DOHH2 (cell line): ENCODE results near the gene PRTN3.

Experiments
- H3F3A ChIP-seq: fragments of 200-600 bp; sonication (generic), shearing (Covaris generic); 2 replicates; pipeline ENCODE4 v1.6.0; 2016; ENCODE audit warnings: antibody characterized with exemption, mild to moderate bottlenecking; ENCODE audit not compliant: control insufficient read depth, insufficient read depth
- H3K27ac ChIP-seq: fragments of 200-600 bp; sonication (generic); 2 replicates; pipeline ENCODE4 v1.5.1; 2014; ENCODE audit warnings: low read depth, mild to moderate bottlenecking, low read length, moderate library complexity
- H3K27me3 ChIP-seq: fragments of 200-600 bp; sonication (generic); 2 replicates; pipeline ENCODE4 v1.6.1; 2014; ENCODE audit warnings: mild to moderate bottlenecking, low read length, mixed read lengths; ENCODE audit not compliant: control insufficient read depth
- H3K36me3 ChIP-seq: fragments of 200-600 bp; sonication (generic); 2 replicates; pipeline ENCODE4 v1.6.1; 2014; ENCODE audit warnings: mild to moderate bottlenecking, low read length, moderate library complexity, mixed read lengths; ENCODE audit not compliant: control insufficient read depth
- H3K4me1 ChIP-seq: fragments of 200-600 bp; sonication (generic); 2 replicates; pipeline ENCODE4 v1.6.1; 2014; ENCODE audit warnings: mild to moderate bottlenecking, low read length, mixed read lengths; ENCODE audit not compliant: control insufficient read depth
- H3K4me2 ChIP-seq: fragments of 200-600 bp; sonication (generic); 2 replicates; pipeline ENCODE4 v1.6.0; 2014; ENCODE audit warnings: mild to moderate bottlenecking, low read length, moderate library complexity
- H3K4me3 ChIP-seq: fragments of 200-600 bp; sonication (generic); 2 replicates; pipeline ENCODE4 v1.5.1; 2014; ENCODE audit warnings: mild to moderate bottlenecking, low read length, mixed read lengths
- H3K79me2 ChIP-seq: fragments of 200-600 bp; sonication (generic); 2 replicates; pipeline ENCODE4 v1.6.1; 2014; ENCODE audit warnings: mild to moderate bottlenecking, low read length, mixed read lengths; ENCODE audit not compliant: control insufficient read depth
- H3K9me2 ChIP-seq: fragments of 200-600 bp; sonication (generic); replicated peaks from 2 replicates; pipeline ENCODE4 v1.6.1; 2014; ENCODE audit warnings: mild to moderate bottlenecking, low read length, mixed read lengths; ENCODE audit not compliant: control insufficient read depth
- H3K9me3 ChIP-seq: fragments of 200-600 bp; sonication (generic); 2 replicates; pipeline ENCODE4 v1.6.1; 2014; ENCODE audit warnings: antibody characterized with exemption, low read length, mixed read lengths; ENCODE audit not compliant: control insufficient read depth, insufficient read depth
- H4K20me1 ChIP-seq: fragments of 200-600 bp; sonication (generic); 2 replicates; pipeline ENCODE4 v1.6.0; 2014; ENCODE audit warnings: low read depth, mild to moderate bottlenecking, antibody characterized with exemption, low read length, moderate library complexity; ENCODE audit not compliant: control insufficient read depth, insufficient read depth
- EZH2phosphoT487 ChIP-seq: fragments of 200-600 bp; sonication (generic); IDR thresholded peaks from 2 replicates; pipeline ENCODE4 v1.6.1; 2017; ENCODE audit warnings: borderline replicate concordance, mild to moderate bottlenecking, antibody characterized with exemption, low read length, moderate library complexity, mixed read lengths
- TF ChIP-seq, protein P1 (sequence below): fragments of 200-600 bp; sonication (generic); IDR thresholded peaks from one replicate; pipeline ENCODE4 v1.5.1; 2014; ENCODE audit warnings: antibody characterized with exemption, mild to moderate bottlenecking, low read depth, low read length; ENCODE audit not compliant: poor library complexity, severe bottlenecking

The PRTN3 gene

DNA sequence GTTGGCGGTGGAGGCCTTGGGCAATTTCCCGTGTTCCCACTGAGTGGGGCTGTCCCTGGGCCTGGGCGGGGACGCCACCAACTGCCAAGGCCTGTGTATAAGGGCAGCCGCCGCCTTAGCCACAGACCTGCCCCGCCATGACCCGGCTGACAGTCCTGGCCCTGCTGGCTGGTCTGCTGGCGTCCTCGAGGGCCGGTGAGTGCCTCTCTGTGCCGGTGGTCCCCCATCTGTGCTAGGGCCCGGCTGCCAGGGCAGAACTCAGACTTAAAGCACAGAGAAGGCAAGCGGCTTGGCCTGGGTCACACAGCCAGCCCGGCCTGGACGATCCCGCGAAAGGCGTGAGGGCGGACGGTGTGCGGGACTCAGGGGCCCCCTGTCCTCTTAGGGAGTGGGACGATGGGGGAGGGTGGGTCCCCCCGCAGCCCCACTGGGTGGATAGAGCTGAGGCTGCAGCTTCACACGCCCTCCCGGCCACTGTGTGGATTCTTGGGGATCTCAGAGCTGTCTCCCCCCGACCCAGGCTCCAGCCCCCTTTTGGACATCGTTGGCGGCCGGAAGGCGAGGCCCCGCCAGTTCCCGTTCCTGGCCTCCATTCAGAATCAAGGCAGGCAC is 13.0 kb upstream of the PRTN3 start, which contains the start of gene AZU1:
AZU1 (plus strand) TSS at position 128 of the 612 bp plus-strand sequence; CDS start at position 138, 10 bp downstream.
- no peaks in the 10 kb centered on the region for H3K27me3 ChIP-seq
- no peak within 1 kb of the TSS for H3K4me2 ChIP-seq
- no peaks in the 10 kb centered on the region for H3K9me2 ChIP-seq
- H3K36me3 ChIP-seq = no peaks in the 10 kb centered on the region
- H3K4me3 ChIP-seq = no peak within 1 kb of the TSS
- H3K27ac ChIP-seq = no peak within 1 kb of the TSS
- no peaks in the 10 kb centered on the region for H3K79me2 ChIP-seq
- TF ChIP-seq, protein P1, sequence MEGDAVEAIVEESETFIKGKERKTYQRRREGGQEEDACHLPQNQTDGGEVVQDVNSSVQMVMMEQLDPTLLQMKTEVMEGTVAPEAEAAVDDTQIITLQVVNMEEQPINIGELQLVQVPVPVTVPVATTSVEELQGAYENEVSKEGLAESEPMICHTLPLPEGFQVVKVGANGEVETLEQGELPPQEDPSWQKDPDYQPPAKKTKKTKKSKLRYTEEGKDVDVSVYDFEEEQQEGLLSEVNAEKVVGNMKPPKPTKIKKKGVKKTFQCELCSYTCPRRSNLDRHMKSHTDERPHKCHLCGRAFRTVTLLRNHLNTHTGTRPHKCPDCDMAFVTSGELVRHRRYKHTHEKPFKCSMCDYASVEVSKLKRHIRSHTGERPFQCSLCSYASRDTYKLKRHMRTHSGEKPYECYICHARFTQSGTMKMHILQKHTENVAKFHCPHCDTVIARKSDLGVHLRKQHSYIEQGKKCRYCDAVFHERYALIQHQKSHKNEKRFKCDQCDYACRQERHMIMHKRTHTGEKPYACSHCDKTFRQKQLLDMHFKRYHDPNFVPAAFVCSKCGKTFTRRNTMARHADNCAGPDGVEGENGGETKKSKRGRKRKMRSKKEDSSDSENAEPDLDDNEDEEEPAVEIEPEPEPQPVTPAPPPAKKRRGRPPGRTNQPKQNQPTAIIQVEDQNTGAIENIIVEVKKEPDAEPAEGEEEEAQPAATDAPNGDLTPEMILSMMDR = no peak
- no peak for TF ChIP-seq EZH2phosphoT487
- no peaks in the 10 kb centered on the region for H3K9me3 ChIP-seq
- no peaks in the 10 kb centered on the region for H4K20me1 ChIP-seq
- no peaks in the 10 kb centered on the region for H3K4me1 ChIP-seq
- H3F3A ChIP-seq = no peaks in the 10 kb centered on the region

DNA sequence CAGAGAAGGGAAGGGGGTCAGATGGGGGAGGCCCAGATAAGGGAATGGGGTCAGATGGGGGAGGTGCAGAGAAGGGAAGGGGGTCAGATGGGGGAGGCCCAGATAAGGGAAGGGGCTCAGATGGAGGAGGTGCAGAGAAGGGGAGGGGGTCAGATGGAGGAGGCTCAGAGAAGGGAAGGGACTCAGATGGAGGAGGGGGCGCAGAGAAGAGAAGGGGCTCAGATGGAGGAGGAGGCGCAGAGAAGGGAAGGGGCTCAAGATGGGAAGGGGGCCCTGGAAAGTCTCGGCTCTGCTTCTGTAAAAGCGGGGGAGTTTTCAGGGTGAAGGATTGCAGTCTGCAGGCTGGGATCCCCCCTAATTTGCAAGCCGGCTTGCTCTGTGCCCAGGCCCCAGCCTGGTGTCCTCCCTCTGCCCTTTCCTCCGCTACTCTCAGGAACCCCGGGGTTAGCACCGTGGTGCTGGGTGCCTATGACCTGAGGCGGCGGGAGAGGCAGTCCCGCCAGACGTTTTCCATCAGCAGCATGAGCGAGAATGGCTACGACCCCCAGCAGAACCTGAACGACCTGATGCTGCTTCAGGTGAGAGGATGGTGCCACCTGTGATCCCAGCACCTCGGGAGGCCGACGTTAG is 11.6 kb upstream of the PRTN3 start:
- Histone ChIP-seq H3K79me2 (no peaks in the 10 kb centered on the region), H3K4me2 (no peak overlapping the region), H3K4me3 (no peak overlapping the region), H3K27ac (no peak overlapping the region), H3K9me2 (no peaks in the 10 kb centered on the region), H3F3A (no peaks in the 10 kb centered on the region), H3K27me3 (no peaks in the 10 kb centered on the region), H3K4me1 (no peaks in the 10 kb centered on the region), H3K9me3 (no peaks in the 10 kb centered on the region), H4K20me1 (no peaks in the 10 kb centered on the region), H3K36me3 (no peaks in the 10 kb centered on the region)
- TF ChIP-seq, protein P1 = no peak
- TF ChIP-seq EZH2phosphoT487 = no peak

DNA sequence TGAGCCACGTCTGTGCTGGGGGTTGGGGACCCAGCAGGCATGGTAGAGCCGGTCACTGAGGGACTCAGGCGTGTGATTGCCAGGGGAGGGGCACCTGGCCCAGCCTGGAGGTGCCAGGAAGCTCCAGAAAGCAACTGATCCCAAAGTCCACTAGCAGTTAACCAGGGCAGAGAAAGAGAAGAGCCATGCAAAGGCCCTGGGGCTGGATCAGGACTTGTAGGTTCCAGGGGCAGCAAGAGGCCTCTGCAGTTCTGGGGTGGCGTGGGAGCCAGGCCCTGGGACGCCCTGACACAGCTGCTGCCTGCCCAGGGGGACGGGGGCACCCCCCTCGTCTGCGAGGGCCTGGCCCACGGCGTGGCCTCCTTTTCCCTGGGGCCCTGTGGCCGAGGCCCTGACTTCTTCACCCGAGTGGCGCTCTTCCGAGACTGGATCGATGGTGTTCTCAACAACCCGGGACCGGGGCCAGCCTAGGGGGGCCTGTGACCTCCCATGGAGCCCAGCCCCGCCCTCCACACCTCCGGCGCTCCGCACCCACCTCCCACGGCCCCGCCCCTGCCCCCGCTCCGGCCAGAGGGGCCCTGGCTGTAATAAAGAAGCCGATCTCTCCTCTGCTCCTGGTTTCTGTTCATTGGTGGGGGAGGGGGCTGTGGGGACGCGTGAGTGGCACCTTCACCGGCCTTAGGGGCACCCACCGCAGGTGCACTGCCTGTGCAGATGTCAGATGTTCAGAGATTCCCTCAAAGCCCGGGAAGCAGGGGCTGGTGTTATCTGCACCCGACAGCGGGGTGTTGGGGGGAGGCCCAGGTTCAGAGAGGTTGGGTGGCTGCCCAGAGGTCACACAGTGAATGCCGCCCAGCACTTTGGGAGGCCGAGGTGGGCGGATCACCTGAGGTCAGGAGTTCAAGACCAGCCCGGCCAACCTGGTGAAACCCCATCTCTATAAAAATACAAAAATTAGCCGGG is 9.1 kb upstream of the PRTN3 start:
- Histone ChIP-seq H3K9me2 (no peaks in the 10 kb centered on the region), H3K4me3 (no peak overlapping the region), H3K4me2 (no peak overlapping the region), H3K79me2 (no peaks in the 10 kb centered on the region), H3K9me3 (no peaks in the 10 kb centered on the region), H3K4me1 (no peaks in the 10 kb centered on the region), H3K27ac (no peak overlapping the region), H4K20me1 (no peaks in the 10 kb centered on the region), H3K27me3 (no peaks in the 10 kb centered on the region), H3F3A (no peaks in the 10 kb centered on the region), H3K36me3 (no peaks in the 10 kb centered on the region)
- TF ChIP-seq EZH2phosphoT487 = no peak
- TF ChIP-seq, protein P1 = no peak
